GM18526 (cell line): Measurements from ENCODE around the gene CLASP2.
A peak's percentile ranks its signal among the peaks of the same experiment; 100 is the strongest.

Experiments
- POLR2A ChIP-seq: IDR thresholded peaks from 3 replicates; pipeline ENCODE4 v1.6.1; 2011; ENCODE audit not compliant: insufficient read length; ENCODE audit errors: extremely low read depth

Gene CLASP2

GRCh38 chr3:33717866-33718594 lies at the start of gene CLASP2:
Gene CLASP2, minus strand, starts transcription at chr3:33718254. Its CDS starts 252 bp downstream, at chr3:33718002.
- peak; percentile 85 for TF ChIP-seq POLR2A

- no peak for TF ChIP-seq POLR2A
Measured at GRCh38 chr3:33758864-33759263, 40.8 kb upstream of the CLASP2 start.

GRCh38 chr3:33758281-33758680 lies 40.2 kb upstream of the CLASP2 start:
- TF ChIP-seq POLR2A, result no peak

- TF ChIP-seq POLR2A, result no peak
Measured at GRCh38 chr3:33751336-33751735, 33.3 kb upstream of the CLASP2 start.

GRCh38 chr3:33750211-33750548 lies 32.1 kb upstream of the CLASP2 start:
- no peak for TF ChIP-seq POLR2A

DNA sequence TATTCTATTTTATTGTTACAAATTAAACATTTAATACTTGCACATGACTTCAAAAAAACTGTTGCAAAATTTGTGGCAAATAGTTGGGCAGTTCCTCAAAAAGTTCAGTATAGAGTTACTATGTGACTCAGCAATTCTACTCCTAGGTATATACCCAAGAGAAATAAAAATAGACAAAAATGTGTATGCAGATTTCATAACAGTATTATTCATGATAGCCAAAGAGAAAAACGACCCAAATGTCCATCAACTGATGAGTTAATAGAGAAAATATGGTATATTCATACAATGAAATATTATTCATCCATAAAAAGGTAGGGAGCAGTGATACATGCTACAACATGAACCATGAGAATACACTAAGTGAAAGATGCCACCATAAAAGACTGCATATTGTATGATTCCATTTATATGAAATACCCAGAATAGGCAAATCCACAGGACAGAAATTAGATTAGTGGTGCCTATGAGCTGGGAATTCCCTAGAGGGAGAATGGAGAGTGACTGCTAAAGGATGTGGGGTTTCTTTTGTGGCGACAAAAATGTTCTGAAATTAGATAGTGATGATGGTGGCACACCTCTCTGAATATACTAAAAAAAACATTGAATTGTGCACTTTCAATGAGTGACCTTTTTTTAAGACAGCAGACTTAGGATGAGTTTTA lies 31.6 kb upstream of the CLASP2 start:
- TF ChIP-seq POLR2A, result no peak

GRCh38 chr3:33746416-33747116 lies 28.5 kb upstream of the CLASP2 start:
- no peak for TF ChIP-seq POLR2A

DNA sequence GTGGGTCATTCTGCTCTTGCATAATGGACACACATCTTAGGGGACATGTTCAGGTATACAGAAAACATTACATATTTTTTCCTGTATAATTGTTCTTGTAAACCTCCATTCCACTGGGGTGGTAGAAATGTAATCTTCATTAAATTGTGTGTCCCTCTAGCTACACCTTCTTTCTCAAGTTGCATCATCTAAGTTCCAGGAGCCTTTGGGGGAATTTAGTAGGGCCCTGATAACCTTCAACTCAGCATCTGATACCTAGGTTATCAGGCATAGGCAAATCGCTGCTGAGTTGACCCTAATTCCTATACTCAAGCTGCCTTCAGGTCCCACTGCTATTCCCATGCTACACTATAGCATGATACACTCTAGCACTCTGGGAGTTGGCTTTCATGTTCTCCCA lies 19.1 kb upstream of the CLASP2 start:
- no peak for TF ChIP-seq POLR2A

- TF ChIP-seq POLR2A, result no peak
Measured at GRCh38 chr3:33732394-33732793, 14.3 kb upstream of the CLASP2 start.

- no peak for TF ChIP-seq POLR2A
Measured at GRCh38 chr3:33729993-33730392, 11.9 kb upstream of the CLASP2 start.

DNA sequence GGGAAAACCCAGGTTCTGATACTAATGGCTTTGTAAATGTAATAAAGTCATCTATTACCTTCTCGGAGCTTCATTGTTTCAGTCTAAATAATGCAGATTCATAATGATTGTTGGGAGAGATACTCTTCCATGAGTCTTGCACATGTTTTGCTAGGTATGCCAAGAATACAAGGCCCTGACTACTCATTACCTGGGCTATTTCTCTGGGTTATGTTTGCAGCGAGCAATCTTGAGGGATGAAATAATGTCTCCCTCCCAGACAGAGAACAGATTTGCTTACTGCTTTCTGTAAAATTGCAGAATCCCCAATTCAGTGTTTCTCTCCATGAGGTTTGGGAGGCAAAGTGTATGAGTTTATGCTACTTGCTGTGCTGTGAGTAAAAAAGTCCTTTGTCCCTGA lies 6.2 kb upstream of the CLASP2 start:
- TF ChIP-seq POLR2A, result no peak

- no peak for TF ChIP-seq POLR2A
Measured at GRCh38 chr3:33722626-33723370, 4.7 kb upstream of the CLASP2 start.

DNA sequence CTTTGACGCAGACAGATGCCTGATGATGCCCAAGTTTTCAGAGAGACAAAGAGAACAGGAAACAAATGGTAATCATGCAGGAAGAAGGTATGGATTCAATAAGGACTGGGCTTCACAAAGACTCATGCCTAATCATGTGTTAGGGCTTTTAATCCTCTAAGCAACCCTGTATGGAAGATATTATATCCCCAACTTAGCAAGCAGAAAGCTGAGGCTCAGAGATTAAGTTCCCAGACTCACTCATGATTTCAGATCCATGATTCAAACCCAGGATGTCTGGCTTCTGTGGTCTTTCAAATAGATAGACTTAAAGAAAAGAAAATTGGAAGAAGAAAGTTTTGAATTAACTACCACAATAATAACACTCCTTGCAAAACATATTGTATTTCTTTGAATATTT lies 4.1 kb upstream of the CLASP2 start:
- no peak for TF ChIP-seq POLR2A

GRCh38 chr3:33718595-33718907 lies 497 bp upstream of the CLASP2 start:
- TF ChIP-seq POLR2A, result no peak

GRCh38 chr3:33717616-33717865 lies 513 bp downstream of the CLASP2 start:
- TF ChIP-seq POLR2A, result no peak

- TF ChIP-seq POLR2A, result no peak
Measured at GRCh38 chr3:33716227-33716626, 1.8 kb downstream of the CLASP2 start.
